HS-5 (cell line): Measurements from ENCODE around the gene EPHX1.
A peak's percentile ranks its signal among the peaks of the same experiment; 100 is the strongest.
"Not testable (repeated sequence)": the region's sequence is repeated elsewhere in the genome, so short reads cannot be mapped to it uniquely, and the experiment has no call there.

Experiments
- DNase-seq: peaks from one replicate; pipeline ENCODE4 v3.0.0-alpha.2; 2012; ENCODE audit warnings: low read depth

EPHX1 gene

GRCh38 chr1:225777583-225778336, 32.2 kb upstream of the EPHX1 start, which contains the start of gene SRP9:
TSS of gene SRP9 (plus strand) at chr1:225777826. CDS start at chr1:225777941, 115 bp downstream.
- DNase-seq, result peak; percentile 91

- no peak for DNase-seq
Observed at GRCh38 chr1:225778337-225778669, 31.6 kb upstream of the EPHX1 start.

DNA sequence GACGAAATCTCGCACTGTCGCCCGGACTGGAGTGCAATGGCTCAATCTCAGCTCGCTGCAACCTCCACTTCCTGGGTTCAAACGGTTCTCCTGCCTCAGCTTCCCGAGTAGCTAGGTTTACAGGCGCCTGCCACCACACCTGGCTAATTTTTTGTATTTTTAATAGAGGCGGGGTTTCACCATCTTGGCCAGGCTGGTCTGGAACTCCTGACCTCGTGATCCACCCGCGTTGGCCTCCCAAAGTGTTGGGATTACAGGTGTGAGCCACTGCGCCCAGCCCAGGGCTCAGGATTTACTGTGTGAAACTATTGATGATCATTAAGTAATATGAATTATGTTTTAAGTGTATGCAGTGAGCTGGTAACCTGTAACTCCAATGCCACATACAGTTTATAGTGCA, 30.8 kb upstream of the EPHX1 start:
- DNase-seq, result not testable (repeated sequence)

GRCh38 chr1:225780134-225780533, 29.8 kb upstream of the EPHX1 start:
- no peak for DNase-seq

DNA sequence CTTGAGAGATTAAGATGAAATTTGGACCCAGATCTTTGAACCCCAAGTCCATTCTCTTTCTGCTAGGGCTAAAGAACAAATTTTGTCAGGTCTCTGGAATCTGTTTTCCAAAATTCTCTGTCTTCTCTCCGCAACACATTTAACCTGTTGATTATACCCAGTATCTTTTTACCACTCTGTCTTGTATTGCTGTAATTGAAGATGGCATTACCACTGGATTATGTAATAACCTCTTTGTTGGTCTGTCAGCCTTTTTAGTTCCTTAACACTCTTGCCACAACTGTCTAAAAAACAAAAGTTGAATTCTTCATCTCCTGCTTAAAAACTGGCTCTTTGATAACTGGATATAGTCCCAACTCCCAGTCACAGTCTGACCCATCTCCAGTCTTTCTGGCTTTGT, 29.3 kb upstream of the EPHX1 start:
- no peak for DNase-seq

- DNase-seq, result not testable (repeated sequence)
Observed at GRCh38 chr1:225789142-225789541, 20.8 kb upstream of the EPHX1 start.

- no peak for DNase-seq
Observed at GRCh38 chr1:225794954-225795353, 15.0 kb upstream of the EPHX1 start.

- DNase-seq, result not testable (repeated sequence)
Observed at GRCh38 chr1:225796097-225796496, 13.8 kb upstream of the EPHX1 start.

DNA sequence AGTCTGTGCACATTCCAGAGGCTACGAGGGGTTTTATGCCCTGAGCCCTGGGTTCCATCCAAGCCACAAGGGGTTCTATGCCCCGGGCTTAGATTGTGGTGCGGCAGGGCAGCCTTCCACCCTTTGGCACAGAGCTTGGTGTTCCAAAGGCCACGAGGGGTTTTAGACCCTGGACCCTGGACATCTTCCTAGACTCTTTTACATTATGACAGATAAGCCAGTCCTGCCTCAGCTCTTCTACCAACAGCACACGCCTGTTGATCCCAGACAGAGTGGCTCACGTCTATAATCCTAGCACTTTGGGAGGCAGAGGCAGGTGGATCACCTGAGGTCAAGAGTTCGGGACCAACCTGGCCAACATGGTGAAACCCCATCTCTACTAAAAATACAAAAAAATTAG, 8.8 kb upstream of the EPHX1 start:
- DNase-seq, result not testable (repeated sequence)

DNA sequence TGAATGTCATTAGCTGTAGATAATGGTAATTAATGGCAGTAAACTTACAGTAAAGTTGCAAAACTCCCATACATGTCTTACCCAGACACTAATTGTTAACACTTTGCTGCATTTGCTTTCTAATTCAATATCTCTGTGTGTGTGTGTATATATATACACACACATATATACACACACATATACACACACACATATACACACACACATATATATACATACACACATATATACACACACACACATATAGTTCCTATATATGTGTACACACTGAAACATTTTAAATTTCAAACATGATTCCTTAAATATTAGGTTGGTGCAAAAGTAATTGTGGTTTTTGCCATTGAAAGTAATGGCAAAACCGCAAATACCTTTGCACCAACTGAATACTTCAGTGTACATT, 3.7 kb upstream of the EPHX1 start:
- no peak for DNase-seq

GRCh38 chr1:225806736-225807135, 3.2 kb upstream of the EPHX1 start:
- DNase-seq, result not testable (repeated sequence)

- no peak for DNase-seq
Observed at GRCh38 chr1:225808136-225808535, 1.8 kb upstream of the EPHX1 start.

DNA sequence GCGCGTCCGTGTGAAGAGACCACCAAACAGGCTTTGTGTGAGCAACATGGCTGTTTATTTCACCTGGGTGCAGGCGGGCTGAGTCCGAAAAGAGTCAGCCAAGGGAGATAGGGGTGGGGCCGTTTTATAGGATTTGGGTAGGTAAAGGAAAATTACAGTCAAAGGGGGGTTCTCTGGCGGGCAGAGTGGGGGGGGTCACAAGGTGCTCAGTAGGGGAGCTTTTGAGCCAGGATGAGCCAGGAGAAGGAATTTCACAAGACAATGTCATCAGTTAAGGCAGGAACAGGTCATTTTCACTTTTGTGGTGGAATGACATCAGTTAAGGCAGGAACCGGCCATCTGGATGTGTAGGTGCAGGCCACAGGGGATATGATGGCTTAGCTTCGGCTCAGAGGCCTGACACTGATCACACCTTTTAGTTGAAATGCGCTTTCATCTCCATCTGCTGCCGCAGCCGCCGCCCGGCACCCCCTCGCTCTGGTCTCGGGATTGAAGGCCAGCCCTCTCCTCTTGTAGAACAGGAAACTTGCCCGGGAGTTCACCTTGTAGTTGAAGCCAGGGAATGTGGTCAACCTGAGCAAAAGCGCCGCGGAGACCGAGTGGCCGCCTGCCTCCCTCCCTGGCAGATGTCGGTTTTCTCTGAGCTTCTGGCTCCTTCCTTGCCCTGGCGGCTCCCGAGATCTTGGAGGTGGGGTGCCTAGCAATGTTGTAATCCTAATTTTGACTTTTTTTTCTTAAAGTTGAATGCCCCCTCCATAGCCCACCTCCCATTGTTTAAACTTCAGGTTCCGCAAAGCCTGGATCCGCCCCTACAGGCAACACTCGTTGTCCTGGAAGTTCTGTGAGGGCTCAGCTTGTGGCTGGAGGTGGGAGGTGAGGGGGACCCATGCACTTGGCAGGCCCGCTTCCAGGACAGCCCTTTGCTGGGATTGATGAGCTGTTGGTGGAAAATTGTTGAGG, 935 bp downstream of the EPHX1 start:
- DNase-seq, result not testable (repeated sequence)

DNA sequence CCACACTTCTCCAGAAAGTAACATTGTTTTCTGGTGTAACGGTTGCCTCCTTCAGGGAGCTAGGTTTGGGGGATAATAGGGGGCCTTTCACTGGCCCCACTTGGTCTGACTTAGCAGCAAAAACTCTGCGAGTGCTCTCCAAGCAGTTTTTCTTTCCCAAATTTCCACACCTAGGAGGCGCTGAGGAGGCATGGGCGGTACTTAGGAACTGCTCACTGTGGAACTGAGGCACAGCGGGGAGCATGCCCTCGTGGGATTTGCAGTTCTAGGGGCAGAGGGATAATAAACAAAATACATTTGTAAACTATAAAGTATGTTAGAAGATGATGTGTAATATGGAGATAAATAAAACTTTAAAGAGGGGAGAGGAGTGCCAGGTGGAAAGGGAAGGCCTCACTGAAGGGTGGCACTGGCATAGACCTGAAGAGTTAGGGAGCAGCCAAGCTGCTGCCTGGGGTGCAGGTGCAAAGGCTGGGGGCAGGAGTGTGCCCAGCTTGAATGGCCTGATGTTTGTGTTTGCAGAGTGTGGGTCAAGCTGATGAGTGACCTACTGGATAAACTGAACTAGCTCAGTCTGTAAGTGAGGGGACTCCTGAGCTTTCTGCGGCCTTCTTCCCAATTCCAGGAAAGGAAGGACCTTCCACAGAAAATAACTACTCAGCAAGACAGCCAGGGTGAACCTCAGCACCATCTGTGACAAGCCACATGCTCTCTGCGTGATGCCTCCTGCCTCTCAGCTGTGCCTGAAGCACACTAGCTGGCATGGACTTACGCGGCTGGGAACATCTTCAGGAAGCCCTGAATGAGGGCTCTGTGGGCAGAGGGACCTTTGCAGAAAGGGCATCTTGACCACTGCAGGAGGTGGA, 1.9 kb downstream of the EPHX1 start:
- no peak for DNase-seq

GRCh38 chr1:225812488-225813213, 2.7 kb downstream of the EPHX1 start:
- no peak for DNase-seq

DNA sequence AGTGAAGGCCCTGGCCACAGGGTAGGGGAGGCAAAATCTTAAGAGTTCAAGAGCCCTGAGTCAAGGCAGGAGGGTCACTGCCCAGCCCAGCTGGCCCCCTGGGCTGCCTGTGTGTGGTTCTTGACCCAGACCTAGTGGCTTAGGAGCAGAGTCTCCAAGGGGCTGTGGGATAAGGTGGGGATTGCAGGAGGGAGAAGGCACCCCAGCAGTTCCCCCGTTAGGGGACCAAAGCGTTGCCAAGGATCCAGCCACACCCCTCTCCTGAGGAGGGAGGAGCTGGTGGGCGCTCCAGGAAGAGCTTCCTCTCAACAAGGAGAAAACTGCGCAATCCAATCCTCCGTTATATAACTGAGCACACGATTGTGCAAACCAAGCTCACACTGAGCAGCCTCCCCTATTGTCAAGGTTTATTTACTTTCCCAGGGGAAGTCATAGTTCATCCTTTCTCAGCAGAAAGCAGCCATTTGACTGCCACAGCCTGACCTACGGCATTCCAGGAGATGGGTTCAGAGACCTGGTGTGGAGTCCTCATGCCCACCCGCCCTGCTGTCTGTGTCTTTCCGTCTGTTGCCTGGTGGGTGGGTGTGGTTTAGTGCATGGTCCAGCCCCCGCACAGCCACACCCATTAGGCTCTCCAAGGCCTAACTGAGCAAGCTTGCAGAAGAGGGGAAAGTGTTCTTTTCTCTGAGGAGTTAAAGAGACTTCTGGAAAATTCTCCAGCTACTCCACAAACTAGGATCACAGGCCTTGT, 3.5 kb downstream of the EPHX1 start:
- no peak for DNase-seq

DNA sequence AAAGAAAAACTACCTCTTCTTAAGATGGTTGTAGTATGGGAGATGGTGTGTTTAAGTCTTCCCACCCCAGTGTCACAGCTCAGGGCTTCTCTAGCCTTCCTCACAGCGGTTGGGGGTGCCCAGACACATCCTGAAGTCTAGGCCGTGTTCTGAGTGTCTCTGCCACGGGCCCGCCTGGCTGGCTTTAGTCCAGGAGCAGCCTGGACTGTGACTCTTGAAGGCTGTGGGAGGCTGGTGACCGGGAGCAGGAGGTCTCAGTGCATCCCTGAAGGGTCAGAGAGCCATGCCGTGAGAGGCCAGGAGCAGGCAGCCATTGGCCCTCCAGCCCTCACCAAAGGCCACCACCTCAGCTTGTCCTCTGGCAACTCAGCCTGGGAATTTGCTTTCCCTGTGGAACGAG, 4.5 kb downstream of the EPHX1 start:
- DNase-seq, result no peak

DNA sequence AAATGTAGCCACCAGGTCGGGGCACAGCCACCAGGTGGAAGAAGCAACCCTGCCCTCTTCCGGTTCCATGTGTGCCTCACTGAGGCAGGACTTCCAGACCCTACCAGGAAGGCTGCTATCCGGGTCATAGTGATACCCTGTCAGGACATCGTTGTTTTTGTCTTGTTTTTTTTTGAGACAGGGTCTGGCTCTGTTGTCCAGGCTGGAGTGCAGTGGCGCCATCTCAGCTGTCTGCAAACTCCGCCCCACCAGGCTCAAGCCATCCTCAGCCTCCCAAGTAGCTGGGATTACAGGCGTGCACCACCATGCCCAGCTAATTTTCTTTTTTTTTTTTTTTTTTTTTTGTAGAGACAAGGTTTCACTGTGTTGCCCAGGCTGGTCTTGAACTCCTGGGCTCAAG, 5.2 kb downstream of the EPHX1 start:
- not testable (repeated sequence) for DNase-seq

DNA sequence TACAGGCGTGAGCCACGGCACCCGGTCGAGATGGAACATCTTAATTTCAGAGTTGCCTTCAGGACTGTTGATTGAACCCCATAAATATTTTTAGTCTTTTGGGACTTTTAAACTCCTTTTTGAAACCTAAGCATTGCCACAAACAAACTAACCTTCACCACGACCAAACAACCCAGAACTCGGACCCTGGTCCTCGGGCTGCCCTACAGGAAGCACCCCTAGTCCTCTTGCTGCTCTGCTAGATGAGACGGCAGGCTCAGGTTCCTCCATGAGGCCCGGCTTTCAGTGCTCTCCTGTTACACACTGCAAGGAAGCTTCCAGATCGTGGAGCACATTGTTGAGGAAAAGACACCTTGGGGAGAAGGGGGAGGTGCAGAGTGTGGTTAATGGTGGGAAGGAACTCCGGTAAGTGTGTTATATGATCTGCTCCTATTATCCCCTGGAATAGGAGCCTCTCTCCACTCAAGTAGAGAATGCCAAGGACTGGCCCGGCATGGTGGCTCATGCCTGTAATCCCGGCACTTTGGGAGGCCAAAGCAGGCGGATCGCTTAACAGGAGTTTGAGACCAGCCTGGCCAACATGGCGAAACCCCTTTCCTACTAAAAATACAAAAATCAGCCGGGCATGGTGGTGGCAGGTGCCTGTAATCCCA, 5.7 kb downstream of the EPHX1 start:
- DNase-seq, result no peak
